Activated B cell treated with CpG ODN at 0.5 μM for 24 hours (primary cell): ENCODE results near the gene HDLBP. TPM values are rescaled to one million over a fixed set of nuclear protein-coding genes. Genes with fewer than 3 reads are reported as not detected.
"Not testable (repeated sequence)": the region's sequence is repeated elsewhere in the genome, so short reads cannot be mapped to it uniquely, and the experiment has no call there.

Experiments used
- ATAC-seq: fragments of 200-7000 bp; cut with Tn5 transposase; one replicate; pipeline ENCODE4 v1.10.0; 2021; ENCODE audit warnings: low read depth, mild to moderate bottlenecking, moderate library complexity
- CTCF ChIA-PET: fragments of 350-600 bp; sonication (Branson Sonifier 250); formaldehyde crosslinking; loops from one replicate; lab custom pipeline; 2021; ENCODE audit warnings: antibody characterized with exemption; lab: Charles Lee
- POLR2A ChIA-PET: fragments of 350-600 bp; sonication (Branson Sonifier 250); formaldehyde crosslinking; loops from one replicate; lab custom pipeline; 2021; ENCODE audit warnings: antibody characterized with exemption; lab: Charles Lee
- DNase-seq: peaks from one replicate; pipeline ENCODE4 v3.0.0; 2022
- H3K27ac Mint-ChIP-seq: one replicate; pipeline ENCODE4 v1.8.0; 2020; ENCODE audit warnings: mixed read lengths
- H3K27me3 Mint-ChIP-seq: one replicate; pipeline ENCODE4 v1.8.0; 2021; ENCODE audit warnings: mixed read lengths
- H3K36me3 Mint-ChIP-seq: one replicate; pipeline ENCODE4 v1.8.0; 2021; ENCODE audit warnings: low read depth, mixed read lengths
- H3K4me1 Mint-ChIP-seq: one replicate; pipeline ENCODE4 v1.8.0; 2021; ENCODE audit warnings: mixed read lengths
- H3K4me3 Mint-ChIP-seq: one replicate; pipeline ENCODE4 v1.8.0; 2020; ENCODE audit warnings: mild to moderate bottlenecking, mixed read lengths
- H3K9me3 Mint-ChIP-seq: one replicate; pipeline ENCODE4 v1.8.0; 2020; ENCODE audit warnings: mixed read lengths
- CTCF ChIP-seq: fragments of 200-600 bp; IDR thresholded peaks from one replicate; pipeline ENCODE4 v1.8.0; 2022; ENCODE audit warnings: antibody characterized with exemption, mild to moderate bottlenecking
- intact Hi-C: fragments of 100-400 bp; cut with micrococcal nuclease; formaldehyde crosslinking; loops from one replicate; pipeline ENCODE4 v1.15.1; 2024
- total RNA-seq: library from RNA; stranded (reverse); gene quantifications from 2 replicates; pipeline ENCODE4 v1.2.3, GENCODE V29; 2022

Gene HDLBP
- total RNA-seq, 1 donor from 2014 or later, result 168 TPM

- CTCF ChIA-PET, result no interaction called here
- Mint-ChIP-seq H3K4me1 (peaks cover 81% of the 10 kb centered on the region), H3K4me3 (no peak overlapping the region), H3K9me3 (no peaks in the 10 kb centered on the region), H3K27ac (no peak overlapping the region), H3K27me3 (no peaks in the 10 kb centered on the region), H3K36me3 (peaks cover 60% of the 10 kb centered on the region)
- POLR2A ChIA-PET, result interaction anchor here (0.6 to 0.8 kb wide), 3 partner anchors 24 to 84 kb away, joined by 4 to 13 read pairs (median 5); no protein-coding TSS in a partner anchor
- DNase-seq (no peak), ATAC-seq (no peak)
- TF ChIP-seq CTCF, result no peak
- intact Hi-C loops, result no loop called here
Measured at GRCh38 chr2:241321886-241322285, 6.4 kb upstream of the HDLBP start.

GRCh38 chr2:241321033-241321432, 5.6 kb upstream of the HDLBP start:
- Mint-ChIP-seq H3K9me3 (no peaks in the 10 kb centered on the region), H3K27ac (no peak overlapping the region), H3K36me3 (peaks cover 61% of the 10 kb centered on the region), H3K4me1 (peaks cover 85% of the 10 kb centered on the region), H3K4me3 (no peak overlapping the region), H3K27me3 (no peaks in the 10 kb centered on the region)
- no peak for DNase-seq
- ChIA-PET POLR2A (no interaction called here), CTCF (no interaction called here)
- TF ChIP-seq CTCF, result no peak
- ATAC-seq, result no peak
- intact Hi-C loops, result no loop called here

GRCh38 chr2:241320394-241320793, 4.9 kb upstream of the HDLBP start:
- Mint-ChIP-seq H3K27ac (no peak overlapping the region), H3K4me3 (no peak overlapping the region), H3K27me3 (no peaks in the 10 kb centered on the region), H3K36me3 (peaks cover 59% of the 10 kb centered on the region), H3K4me1 (peaks cover 84% of the 10 kb centered on the region), H3K9me3 (no peaks in the 10 kb centered on the region)
- intact Hi-C loops, result no loop called here
- CTCF ChIA-PET, result no interaction called here
- ATAC-seq (no peak), DNase-seq (no peak)
- no peak for TF ChIP-seq CTCF
- POLR2A ChIA-PET, result no interaction called here

- intact Hi-C loops, result loop anchor here (5.0 to 10.0 kb wide), 3 partner anchors 277 to 1914 kb away; partner anchors contain the start of gene HDAC4
- POLR2A ChIA-PET, result interaction anchor here (0.7 to 0.8 kb wide), 2 partner anchors 9 to 13 kb away, joined by 3 to 7 read pairs; no protein-coding TSS in a partner anchor
- H3K4me3 Mint-ChIP-seq, H3K27me3 Mint-ChIP-seq, H3K9me3 Mint-ChIP-seq, ATAC-seq, DNase-seq, H3K27ac Mint-ChIP-seq, CTCF ChIA-PET: not testable (repeated sequence)
- Mint-ChIP-seq H3K36me3 (peaks cover 54% of the 10 kb centered on the region), H3K4me1 (peaks cover 79% of the 10 kb centered on the region)
Measured at GRCh38 chr2:241318830-241319229, 3.4 kb upstream of the HDLBP start.

GRCh38 chr2:241317391-241317790, 1.9 kb upstream of the HDLBP start:
- H3K4me1 Mint-ChIP-seq, result peaks cover 78% of the 10 kb centered on the region
- no peaks in the 10 kb centered on the region for H3K9me3 Mint-ChIP-seq
- DNase-seq (no peak), ATAC-seq (no peak)
- H3K27ac Mint-ChIP-seq, result peak overlapping the region; percentile 100
- H3K36me3 Mint-ChIP-seq, result peaks cover 47% of the 10 kb centered on the region
- H3K27me3 Mint-ChIP-seq, result no peaks in the 10 kb centered on the region
- H3K4me3 Mint-ChIP-seq, result peak overlapping the region; percentile 98
- TF ChIP-seq CTCF, result no peak
- intact Hi-C loops, result loop anchor here (5.0 to 10.0 kb wide), 3 partner anchors 275 to 1913 kb away; partner anchors contain the start of gene HDAC4
- ChIA-PET CTCF (no interaction called here), POLR2A (interaction anchor here (0.7 to 4.1 kb wide), 4 partner anchors 12 to 46 kb away, joined by 3 to 50 read pairs (median 17); no protein-coding TSS in a partner anchor)
